ENCODE measurements around the gene FRMPD4.

The FRMPD4 gene

GRCh38 chrX:12236156-12236555 is 97.9 kb downstream of the FRMPD4 start:
- no peaks in the 10 kb centered on the region for H3F3A ChIP-seq (ENCODE audit: low read depth)

GRCh38 chrX:12237131-12237530 is 98.9 kb downstream of the FRMPD4 start:
- no peaks in the 10 kb centered on the region for H3K9me2 ChIP-seq (replicated peaks; ENCODE audit: low read depth, low read length)
- H2AFZ ChIP-seq (ENCODE audit: low read length), result no peak overlapping the region
- H3K9me3 ChIP-seq (ENCODE audit: insufficient read depth, low read depth, low read length), result no peaks in the 10 kb centered on the region
- no peaks in the 10 kb centered on the region for H4K20me1 ChIP-seq (ENCODE audit: insufficient read depth, low read length, poor library complexity, severe bottlenecking)
- no peaks in the 10 kb centered on the region for H3F3A ChIP-seq (ENCODE audit: low read depth)
- no peaks in the 10 kb centered on the region for H3K36me3 ChIP-seq (ENCODE audit: insufficient read depth, low read length)
- H3K27me3 ChIP-seq (ENCODE audit: insufficient read depth, low read length, poor library complexity, severe bottlenecking), result no peaks in the 10 kb centered on the region
- H3K4me3 ChIP-seq (ENCODE audit: low read length, poor library complexity, severe bottlenecking), result no peak overlapping the region
- no peaks in the 10 kb centered on the region for H3K4me1 ChIP-seq (ENCODE audit: insufficient read depth, low read length, poor library complexity, severe bottlenecking)
- no peak overlapping the region for H3K9ac ChIP-seq (ENCODE audit: low read depth, low read length, poor library complexity, severe bottlenecking)
- no peak for TF ChIP-seq CTCF (conservative IDR thresholded peaks at IDR 0.05; ENCODE audit: low read length)
- no peak for TF ChIP-seq EZH2phosphoT487 (IDR thresholded peaks at IDR 0.05; ENCODE audit: borderline replicate concordance)
- H3K79me2 ChIP-seq (ENCODE audit: insufficient read depth, low read length), result no peaks in the 10 kb centered on the region
- H3K4me2 ChIP-seq (ENCODE audit: low read depth, low read length, poor library complexity, severe bottlenecking), result no peak overlapping the region

More at GRCh38 chrX:12236156-12236555, 97.9 kb downstream of the FRMPD4 start:
- no peaks in the 10 kb centered on the region for H3K79me2 ChIP-seq (ENCODE audit: insufficient read depth, low read length)
- no peak overlapping the region for H3K9ac ChIP-seq (ENCODE audit: low read depth, low read length, poor library complexity, severe bottlenecking)
- H3K36me3 ChIP-seq (ENCODE audit: insufficient read depth, low read length), result no peaks in the 10 kb centered on the region
- H4K20me1 ChIP-seq (ENCODE audit: insufficient read depth, low read length, poor library complexity, severe bottlenecking), result no peaks in the 10 kb centered on the region
- no peak for TF ChIP-seq CTCF (conservative IDR thresholded peaks at IDR 0.05; ENCODE audit: low read length)
- no peak for TF ChIP-seq EZH2phosphoT487 (IDR thresholded peaks at IDR 0.05; ENCODE audit: borderline replicate concordance)
- H3K9me3 ChIP-seq (ENCODE audit: insufficient read depth, low read depth, low read length), result no peaks in the 10 kb centered on the region
- H3K27me3 ChIP-seq (ENCODE audit: insufficient read depth, low read length, poor library complexity, severe bottlenecking), result no peaks in the 10 kb centered on the region
- no peaks in the 10 kb centered on the region for H3K4me1 ChIP-seq (ENCODE audit: insufficient read depth, low read length, poor library complexity, severe bottlenecking)
- no peak overlapping the region for H2AFZ ChIP-seq (ENCODE audit: low read length)
- no peak overlapping the region for H3K4me3 ChIP-seq (ENCODE audit: low read length, poor library complexity, severe bottlenecking)
- H3K9me2 ChIP-seq (replicated peaks; ENCODE audit: low read depth, low read length), result no peaks in the 10 kb centered on the region
- no peak overlapping the region for H3K4me2 ChIP-seq (ENCODE audit: low read depth, low read length, poor library complexity, severe bottlenecking)

- Histone ChIP-seq H3K9me2 (replicated peaks; ENCODE audit: low read depth, low read length) (no peaks in the 10 kb centered on the region), H3K36me3 (ENCODE audit: insufficient read depth, low read length) (no peaks in the 10 kb centered on the region), H4K20me1 (ENCODE audit: insufficient read depth, low read length, poor library complexity, severe bottlenecking) (no peaks in the 10 kb centered on the region), H3K9ac (ENCODE audit: low read depth, low read length, poor library complexity, severe bottlenecking) (no peak overlapping the region), H3K79me2 (ENCODE audit: insufficient read depth, low read length) (no peaks in the 10 kb centered on the region), H3K4me3 (ENCODE audit: low read length, poor library complexity, severe bottlenecking) (no peak overlapping the region), H3K9me3 (ENCODE audit: insufficient read depth, low read depth, low read length) (no peaks in the 10 kb centered on the region), H2AFZ (ENCODE audit: low read length) (no peak overlapping the region), H3F3A (ENCODE audit: low read depth) (no peaks in the 10 kb centered on the region), H3K27me3 (ENCODE audit: insufficient read depth, low read length, poor library complexity, severe bottlenecking) (no peaks in the 10 kb centered on the region), H3K4me1 (ENCODE audit: insufficient read depth, low read length, poor library complexity, severe bottlenecking) (no peaks in the 10 kb centered on the region), H3K4me2 (ENCODE audit: low read depth, low read length, poor library complexity, severe bottlenecking) (no peak overlapping the region)
- TF ChIP-seq CTCF (conservative IDR thresholded peaks at IDR 0.05; ENCODE audit: low read length), result no peak
- no peak for TF ChIP-seq EZH2phosphoT487 (IDR thresholded peaks at IDR 0.05; ENCODE audit: borderline replicate concordance)
Observed at GRCh38 chrX:12237771-12238170, 99.5 kb downstream of the FRMPD4 start.
